Measurements from ENCODE around the gene ZXDB.
"Not testable (repeated sequence)": the region's sequence is repeated elsewhere in the genome, so short reads cannot be mapped to it uniquely, and the experiment has no call there.

Gene ZXDB
- 5.7 to 13.6 (median 8.0) reads per million in 17 experiments for total RNA-seq

DNA sequence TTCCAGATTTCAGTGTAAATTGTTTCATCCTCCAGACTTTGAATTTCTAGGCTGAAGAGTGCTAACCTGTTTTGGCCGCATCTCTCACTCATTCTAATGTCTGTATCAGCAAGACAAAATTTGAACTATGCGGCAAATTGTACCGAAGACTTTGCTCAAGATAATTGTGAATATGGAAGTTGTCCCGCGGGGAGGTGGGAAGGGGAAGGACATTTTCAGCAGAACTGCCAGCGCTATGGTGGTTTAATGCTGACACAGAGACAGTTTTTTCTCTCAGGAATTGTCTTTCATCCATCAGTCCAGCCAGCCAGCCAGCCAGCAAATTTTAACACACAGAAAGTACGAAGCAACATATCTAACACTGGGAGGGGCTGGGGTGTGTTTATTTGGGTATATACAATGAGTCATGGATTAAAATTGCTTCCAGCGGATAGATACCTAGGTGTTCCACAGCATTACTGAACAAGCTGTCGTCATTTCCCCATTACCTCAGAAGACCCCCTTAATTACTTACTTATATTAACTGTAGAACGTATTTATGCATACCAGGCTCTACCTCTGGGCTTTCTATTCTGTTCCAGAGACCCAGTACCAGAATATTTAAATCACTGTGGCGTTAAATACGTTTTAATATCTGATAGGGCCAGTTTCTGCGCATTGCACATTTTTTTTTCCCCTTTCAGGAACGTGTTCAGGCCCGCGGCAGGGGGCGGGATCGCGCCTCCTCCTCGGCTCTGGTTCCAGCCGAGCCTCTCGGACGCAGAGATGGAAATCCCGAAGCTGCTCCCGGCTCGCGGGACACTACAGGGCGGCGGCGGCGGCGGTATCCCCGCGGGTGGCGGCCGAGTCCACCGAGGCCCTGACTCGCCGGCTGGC, at the start of gene ZXDB:
TSS of gene ZXDB (plus strand) at position 728 of the 876 bp plus-strand sequence. CDS start at position 766, 38 bp downstream.
- DNase-seq = peak; percentile 4 to 17 (median 16)

DNA sequence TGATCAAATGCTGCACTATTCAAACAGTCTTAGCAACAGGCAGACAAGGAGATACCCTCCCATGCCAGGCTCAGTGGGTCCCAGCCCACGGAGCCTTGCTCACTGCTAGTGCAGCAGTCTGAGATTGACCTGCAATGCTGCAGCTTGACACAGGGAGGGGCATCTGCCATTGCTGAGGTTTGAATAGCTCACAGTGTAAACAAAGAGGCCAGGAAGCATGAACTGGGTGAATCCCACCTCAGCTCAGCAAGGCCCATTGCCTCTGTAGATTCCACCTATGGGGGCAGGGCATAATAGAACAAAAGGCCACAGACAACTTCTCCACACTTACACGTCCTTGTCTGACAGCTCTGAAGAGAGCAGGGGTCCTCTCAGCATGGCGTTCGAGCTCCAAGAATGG, 26.6 kb upstream of the ZXDB start:
- no peak for DNase-seq

DNA sequence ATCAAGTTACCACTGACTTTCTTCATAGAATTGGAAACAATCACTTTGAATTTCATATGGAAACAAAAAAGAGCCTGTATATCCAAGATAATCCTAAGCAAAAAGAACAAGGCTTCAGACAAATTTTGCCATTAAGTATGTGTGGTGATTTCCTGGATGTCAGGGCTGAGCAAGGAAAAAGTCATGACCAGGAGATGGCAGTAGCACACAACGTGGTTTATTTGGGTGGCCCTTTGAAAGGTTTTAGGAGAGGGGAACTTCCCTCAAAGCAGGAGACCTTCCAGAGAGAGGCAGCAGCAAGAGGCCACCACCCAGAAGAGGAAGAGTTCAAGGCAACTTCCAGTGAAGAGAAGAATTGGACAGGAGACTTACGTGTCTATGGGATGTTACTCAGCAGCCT, 18.1 kb upstream of the ZXDB start:
- peak; percentile 26 to 37 (median 30) for DNase-seq

DNA sequence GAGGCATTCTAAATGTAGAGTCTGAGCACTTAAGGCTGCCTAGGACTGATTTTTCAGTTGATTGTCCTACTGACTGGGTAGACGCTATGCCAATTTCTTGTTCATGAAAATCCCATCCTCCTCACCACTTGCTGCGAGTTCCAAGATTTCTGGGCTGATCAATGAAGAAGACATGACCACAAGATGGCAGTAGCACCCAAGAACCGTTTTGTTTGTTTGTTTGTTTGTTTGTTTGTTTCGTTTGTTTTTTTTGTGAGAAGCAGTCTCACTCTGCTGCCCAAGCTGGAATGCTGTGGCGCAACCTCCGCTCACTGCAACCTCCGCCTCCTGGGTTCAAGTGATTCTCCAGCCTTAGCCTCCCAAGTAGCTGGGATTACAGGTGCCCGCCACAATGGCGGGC, 8.9 kb upstream of the ZXDB start:
- DNase-seq = peak; percentile 1 to 13 (median 2)

DNA sequence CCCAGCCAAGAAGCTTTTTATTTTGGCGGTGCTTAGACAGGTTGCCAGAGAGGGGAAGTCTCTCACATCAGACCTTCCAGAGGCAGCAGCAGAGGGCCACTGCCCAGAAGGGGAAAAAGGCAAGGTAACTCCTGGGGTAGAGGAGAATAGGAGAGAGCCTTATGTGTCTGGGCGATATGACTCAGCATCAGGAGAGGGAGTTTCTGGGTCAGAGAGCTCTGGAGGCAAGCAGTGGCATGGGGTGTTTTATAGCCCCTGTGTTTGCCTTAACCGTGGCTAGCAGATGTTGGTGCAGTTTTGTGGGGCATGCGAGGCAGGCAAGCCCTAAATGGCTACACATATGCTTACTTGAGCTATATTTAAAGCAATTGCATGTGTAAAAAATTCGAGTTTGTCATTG, 8.3 kb upstream of the ZXDB start:
- DNase-seq = no peak

DNA sequence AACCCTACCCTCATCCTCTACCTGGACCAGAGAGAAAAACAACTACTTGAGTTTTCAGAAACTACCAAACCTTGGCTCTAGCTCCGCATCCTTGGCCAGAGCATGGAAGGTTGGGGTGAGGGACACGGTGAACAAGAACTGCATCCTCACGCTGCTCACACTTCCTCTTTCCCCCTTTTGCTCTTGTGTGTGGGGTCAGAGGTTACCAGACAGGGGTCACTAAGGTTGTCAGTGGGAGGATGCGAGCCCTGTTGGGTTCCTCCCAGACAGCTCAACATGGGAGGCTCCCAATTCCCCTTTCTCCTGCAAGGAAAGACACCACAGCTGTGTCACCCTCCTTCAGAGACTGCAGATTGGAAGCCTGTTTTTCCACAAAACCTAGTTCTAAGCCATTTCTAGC, 5.5 kb upstream of the ZXDB start:
- DNase-seq = no peak

DNA sequence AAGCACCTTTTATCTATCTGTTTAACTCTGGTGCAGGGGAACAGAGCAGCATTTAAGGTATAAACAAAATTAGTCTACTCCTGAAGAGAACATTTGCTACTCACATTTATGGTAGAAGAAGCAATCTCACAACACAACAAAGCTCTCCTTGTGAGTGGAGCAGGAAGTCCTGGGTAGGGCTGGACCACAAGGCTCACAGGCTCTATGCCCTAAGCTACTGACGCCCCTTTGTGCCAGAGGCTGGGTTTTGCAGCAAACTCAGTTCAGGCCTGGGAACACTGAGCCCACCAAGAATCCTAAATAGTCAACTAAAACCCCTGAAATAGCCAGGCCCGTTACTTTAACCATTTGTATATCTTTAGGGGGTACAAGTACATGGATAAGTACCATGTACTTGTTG, 4.7 kb upstream of the ZXDB start:
- no peak for DNase-seq

DNA sequence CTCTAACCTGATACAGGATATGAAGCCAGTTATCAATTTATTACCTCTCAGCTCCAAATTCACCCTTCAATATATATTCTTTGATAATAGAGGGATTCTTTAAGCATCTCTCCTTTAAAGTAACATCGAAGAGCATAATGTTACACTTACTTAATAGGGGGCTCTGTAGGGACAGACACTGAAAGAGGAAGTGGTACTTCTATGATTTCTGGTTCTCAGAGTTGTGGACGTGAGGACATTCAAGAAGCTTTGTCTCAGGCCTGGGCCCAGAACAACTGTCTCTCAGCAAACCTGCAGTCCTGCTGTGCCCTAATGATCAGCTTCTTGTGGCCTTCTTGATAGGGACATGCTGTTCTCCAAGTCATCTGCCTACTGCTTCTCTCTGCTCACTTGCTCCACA, 4.2 kb upstream of the ZXDB start:
- DNase-seq = no peak

DNA sequence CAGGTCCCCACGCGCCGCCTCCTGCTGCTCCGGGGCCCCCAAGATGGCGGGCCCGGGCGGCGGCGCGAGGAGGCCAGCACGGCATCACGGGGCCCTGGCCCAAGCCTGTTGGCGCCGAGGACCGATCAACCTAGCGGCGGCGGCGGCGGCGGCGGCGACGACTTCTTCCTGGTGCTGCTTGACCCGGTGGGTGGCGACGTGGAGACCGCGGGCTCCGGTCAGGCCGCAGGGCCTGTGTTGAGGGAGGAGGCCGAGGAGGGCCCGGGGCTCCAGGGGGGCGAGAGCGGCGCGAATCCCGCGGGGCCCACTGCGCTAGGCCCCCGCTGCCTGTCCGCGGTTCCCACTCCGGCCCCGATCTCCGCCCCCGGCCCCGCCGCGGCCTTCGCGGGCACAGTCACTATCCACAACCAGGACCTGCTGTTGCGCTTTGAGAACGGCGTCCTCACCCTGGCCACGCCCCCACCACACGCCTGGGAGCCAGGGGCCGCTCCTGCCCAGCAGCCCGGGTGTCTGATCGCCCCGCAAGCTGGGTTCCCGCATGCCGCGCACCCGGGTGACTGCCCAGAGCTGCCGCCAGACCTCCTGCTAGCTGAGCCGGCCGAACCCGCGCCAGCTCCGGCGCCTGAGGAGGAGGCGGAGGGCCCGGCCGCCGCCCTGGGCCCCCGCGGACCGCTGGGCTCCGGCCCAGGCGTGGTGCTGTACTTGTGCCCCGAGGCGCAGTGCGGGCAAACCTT, 516 bp downstream of the ZXDB start:
- DNase-seq = peak; percentile 19 to 64 (median 31)

DNA sequence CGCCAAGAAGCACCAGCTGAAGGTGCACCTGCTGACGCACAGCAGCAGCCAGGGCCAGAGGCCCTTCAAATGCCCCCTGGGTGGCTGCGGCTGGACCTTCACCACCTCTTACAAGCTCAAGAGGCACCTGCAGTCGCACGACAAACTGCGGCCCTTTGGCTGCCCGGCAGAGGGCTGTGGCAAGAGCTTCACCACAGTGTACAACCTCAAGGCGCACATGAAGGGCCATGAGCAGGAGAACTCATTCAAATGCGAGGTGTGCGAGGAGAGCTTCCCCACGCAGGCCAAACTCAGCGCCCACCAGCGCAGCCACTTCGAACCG, 1.0 kb downstream of the ZXDB start:
- peak; percentile 9 to 49 (median 16) for DNase-seq

DNA sequence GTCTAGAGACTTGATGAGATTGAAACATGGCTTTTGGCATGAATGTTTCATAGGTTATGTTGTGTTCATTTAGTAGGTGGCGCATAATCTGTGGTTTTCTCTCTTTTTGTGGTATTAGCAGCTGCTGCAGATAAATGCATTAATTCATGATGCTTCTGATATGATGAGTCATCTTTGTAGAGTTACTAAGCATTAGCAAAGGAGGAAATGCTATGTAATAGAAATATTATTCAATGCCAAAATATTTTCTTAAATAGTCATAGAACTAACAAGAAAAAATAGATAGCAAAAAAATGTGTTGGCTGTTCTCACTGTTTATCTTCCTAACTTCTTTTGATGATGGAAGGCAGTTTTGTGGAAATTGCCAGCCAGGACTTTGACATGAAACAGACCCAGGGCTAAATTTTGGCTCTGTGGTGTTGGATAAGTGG, 3.6 kb downstream of the ZXDB start:
- peak in 1 of 4 experiments; percentile 3 for DNase-seq

DNA sequence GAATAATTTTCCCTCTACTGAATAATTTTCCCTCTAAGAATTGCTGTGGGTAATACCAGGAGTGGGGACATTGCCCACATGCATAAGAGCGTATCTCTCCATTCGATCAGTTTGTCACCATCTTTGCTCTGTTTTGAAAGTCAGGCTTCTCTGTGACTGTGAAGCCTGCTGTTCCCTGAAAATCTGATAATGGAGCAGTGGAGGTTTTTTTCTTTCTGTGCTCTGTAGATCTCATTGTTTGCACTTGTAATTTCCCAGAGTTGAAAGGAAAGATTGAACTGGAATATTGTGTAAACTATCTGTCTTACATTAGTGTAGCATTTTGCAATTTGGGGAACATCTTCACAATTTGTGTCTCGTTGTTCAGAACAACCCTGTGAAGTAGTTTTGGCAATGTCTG, 4.3 kb downstream of the ZXDB start:
- DNase-seq = no peak

DNA sequence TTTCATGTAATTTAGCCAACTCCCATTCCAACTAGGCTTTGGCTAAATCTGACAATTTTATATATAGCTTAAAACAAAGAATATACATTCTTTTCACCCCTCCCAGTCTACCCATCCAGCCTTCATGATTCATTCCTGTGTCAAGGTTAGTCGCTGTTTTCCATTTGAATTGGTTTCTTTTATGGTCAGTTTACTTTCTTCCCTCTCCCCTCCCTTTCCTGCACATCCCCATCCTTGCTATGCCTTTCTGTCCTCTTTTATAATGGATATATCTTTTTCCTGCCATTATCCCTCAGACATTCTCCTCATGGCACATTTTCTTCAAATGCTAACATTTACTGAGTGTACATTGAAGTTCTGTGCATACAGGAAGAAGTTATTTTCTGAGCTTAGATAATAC, 4.7 kb downstream of the ZXDB start:
- DNase-seq = no peak

DNA sequence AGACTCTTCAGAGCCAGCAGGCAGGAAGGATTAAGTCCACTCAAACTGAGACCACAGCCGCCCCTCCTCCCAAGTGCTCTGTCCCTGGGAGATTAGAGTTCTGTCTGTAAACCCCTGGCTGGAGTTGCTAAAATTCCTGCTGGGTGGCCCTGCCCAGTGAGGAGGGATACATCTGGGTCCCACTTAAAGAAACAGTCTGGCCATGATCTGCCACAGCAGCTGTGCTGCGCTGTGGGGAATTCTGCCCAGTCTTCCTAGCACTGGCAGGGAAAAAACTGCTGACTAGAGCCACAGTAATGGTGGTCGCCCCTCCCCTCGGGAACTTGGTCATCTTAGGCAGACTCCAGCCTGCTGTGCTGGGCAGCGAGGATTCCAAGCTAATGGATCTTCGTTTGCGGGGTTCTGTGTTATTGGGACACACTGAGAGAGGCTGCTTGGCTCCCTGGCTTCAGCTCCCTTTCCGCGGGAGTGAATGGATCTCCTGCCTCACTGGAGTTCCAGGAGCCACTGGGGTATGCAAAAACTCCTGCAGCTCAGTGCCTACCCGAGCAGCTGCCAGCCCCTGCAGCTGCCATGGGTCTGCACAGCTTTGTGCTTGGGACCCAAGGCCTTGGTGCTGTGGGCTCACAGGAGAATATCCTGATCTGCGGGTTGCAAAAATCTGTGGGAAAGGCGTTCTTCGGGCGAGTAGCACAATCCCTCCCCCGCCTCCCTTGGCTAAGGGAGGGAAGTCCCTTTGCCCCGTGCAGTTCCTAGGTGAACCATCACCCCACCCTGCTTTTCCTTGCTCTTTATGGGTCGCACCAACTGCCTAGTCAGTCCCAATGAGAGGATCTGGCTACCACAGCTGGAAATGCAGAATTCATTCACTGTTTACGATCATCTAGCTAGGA, 15.7 kb downstream of the ZXDB start:
- DNase-seq = no peak

DNA sequence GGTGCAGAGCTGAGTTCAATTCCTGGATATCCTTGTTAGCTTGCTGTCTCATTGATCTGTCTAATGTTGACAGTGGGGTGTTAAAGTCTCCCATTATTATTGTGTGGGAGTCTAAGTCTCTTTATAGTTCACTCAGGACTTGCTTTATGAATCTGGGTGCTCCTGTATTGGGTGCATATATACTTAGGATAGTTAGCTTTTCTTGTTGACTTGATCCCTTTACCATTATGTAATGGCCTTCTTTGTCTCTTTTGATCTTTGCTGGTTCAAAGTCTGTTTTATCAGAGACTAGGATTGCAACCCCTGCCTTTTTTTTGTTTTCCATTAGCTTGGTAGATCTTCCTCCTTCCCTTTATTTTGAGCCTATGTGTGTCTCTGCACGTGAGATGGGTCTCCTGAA, 21.5 kb downstream of the ZXDB start:
- DNase-seq = not testable (repeated sequence)

DNA sequence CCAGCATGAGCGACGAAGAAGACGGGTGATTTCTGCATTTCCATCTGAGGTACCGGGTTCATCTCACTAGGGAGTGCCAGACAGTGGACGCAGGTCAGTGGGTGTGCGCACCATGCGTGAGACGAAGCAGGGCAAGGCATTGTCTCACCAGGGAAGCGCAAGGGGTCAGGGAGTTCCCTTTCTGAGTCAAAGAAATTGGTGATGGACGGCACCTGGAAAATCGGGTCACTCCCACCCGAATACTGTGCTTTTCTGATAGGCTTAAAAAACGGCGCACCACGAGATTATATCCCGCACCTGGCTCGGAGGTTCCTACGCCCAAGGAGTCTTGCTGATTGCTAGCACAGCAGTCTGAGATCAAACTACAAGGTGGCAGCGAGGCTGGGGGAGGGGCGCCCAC, 37.6 kb downstream of the ZXDB start:
- DNase-seq = not testable (repeated sequence)

DNA sequence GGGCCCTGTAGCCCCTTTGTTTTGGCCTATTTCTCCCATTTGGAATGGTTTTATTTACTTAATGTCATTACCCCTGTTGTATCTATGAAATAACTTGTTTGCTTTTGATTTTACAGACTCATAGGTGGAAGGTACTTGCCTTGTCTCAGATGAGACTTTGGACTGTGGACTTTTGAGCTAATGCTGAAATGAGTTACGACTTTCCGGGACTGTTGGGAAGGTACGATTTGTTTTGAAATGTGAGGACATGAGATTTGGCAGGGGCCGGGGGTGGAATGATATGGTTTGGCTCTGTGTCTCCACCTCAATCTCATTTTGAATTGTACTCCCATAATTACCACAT, 48.8 kb downstream of the ZXDB start:
- DNase-seq = no peak

DNA sequence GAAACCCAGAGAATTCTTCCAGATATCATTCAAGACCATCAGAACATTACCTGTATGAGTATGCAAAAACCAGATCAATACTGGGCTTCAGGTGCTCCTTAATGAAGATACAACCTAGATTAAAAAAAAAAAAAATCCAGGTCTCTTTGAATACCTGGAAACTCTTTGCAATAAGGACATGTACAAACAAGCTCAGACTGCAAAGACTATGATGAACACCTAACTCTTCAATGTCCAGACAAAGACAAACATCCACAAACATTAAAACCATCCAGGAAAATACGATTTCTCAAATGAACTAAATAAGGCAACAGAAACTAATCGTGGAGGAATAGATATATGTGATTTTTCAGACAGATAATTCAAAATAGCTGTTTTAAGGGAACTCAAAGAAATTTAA, 49.5 kb downstream of the ZXDB start:
- DNase-seq = no peak

DNA sequence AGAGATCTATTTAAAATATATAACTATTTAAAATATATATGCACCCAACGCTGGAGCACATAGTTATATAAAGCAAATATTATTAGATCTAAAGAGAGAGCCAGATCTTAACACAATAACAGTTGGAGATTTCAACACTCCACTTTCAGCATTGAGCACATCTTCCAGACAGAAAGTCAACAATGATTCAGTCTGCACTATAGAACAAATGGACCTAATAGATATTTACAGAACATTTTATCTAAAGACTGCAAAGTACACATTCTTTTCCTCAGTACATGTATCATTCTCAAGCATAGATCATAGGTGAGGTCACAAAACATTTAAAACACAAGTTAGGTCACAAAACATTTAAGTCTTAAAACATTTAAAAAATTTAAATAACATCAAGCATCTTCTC, 51.9 kb downstream of the ZXDB start:
- DNase-seq = no peak

DNA sequence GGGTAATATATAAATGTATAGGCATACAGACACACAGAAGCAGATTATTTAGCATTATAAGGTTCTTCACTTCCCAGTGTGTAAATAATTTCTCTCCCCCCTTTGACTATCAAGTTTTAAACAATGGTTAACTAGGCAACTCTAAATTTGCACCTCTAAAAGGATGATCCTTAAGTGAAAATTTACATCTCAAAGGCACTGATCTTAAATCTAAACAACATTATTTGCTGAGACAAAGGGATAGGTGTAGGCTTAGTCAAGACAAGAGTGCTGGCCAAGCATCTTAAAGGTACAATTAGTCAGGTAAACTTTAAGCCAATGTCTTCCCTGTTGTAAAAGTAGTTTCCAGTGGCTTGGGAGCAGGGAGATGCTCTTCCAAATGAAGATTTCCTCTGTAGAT, 55.2 kb downstream of the ZXDB start:
- DNase-seq = no peak
